ENCODE data around the gene CDA.
"Not testable (repeated sequence)": the region's sequence is repeated elsewhere in the genome, so short reads cannot be mapped to it uniquely, and the experiment has no call there.

The CDA gene

GRCh38 chr1:20601129-20601825 is 12.4 kb downstream of the CDA start:
- ChIA-PET CTCF (no interaction called here), POLR2A (no interaction called here)
- no peak for DNase-seq (ENCODE audit: extremely low spot score)

GRCh38 chr1:20602851-20603450 is 14.1 kb downstream of the CDA start:
- POLR2A ChIA-PET, result interaction anchor here (1.5 kb wide), 1 partner anchor 31 kb away, joined by 6 read pairs; no protein-coding TSS in a partner anchor
- CTCF ChIA-PET, result no interaction called here
- no peak for DNase-seq (ENCODE audit: extremely low spot score)
- TF ChIP-seq FOXM1 (IDR thresholded peaks at IDR 0.05; ENCODE audit: borderline replicate concordance) (no peak), ELF4 (IDR thresholded peaks at IDR 0.05) (no peak), BHLHE40 (IDR thresholded peaks at IDR 0.05; ENCODE audit: borderline replicate concordance) (no peak), LEF1 (IDR thresholded peaks at IDR 0.05; ENCODE audit: borderline replicate concordance) (no peak), ARNT (IDR thresholded peaks at IDR 0.05) (no peak), FOXA1 (IDR thresholded peaks at IDR 0.05) (no peak), SUZ12 (IDR thresholded peaks at IDR 0.05) (no peak), FOXK2 (IDR thresholded peaks at IDR 0.05) (no peak)

More at GRCh38 chr1:20601129-20601825, 12.4 kb downstream of the CDA start:
- TF ChIP-seq LEF1 (IDR thresholded peaks at IDR 0.05; ENCODE audit: borderline replicate concordance) (no peak), FOXK2 (IDR thresholded peaks at IDR 0.05) (no peak), ARNT (IDR thresholded peaks at IDR 0.05) (no peak), BHLHE40 (IDR thresholded peaks at IDR 0.05; ENCODE audit: borderline replicate concordance) (no peak), PKNOX1 (IDR thresholded peaks at IDR 0.05) (no peak), SUZ12 (IDR thresholded peaks at IDR 0.05) (no peak), HDGF (IDR thresholded peaks at IDR 0.05; ENCODE audit: borderline replicate concordance) (no peak), TARDBP (IDR thresholded peaks at IDR 0.05) (no peak), L3MBTL2 (conservative IDR thresholded peaks at IDR 0.05) (no peak), FOXM1 (IDR thresholded peaks at IDR 0.05; ENCODE audit: borderline replicate concordance) (no peak), NFRKB (IDR thresholded peaks at IDR 0.05) (no peak), ZNF384 (IDR thresholded peaks at IDR 0.05) (no peak), FOXA1 (IDR thresholded peaks at IDR 0.05) (no peak), SP1 (IDR thresholded peaks at IDR 0.05) (no peak), CTBP1 (IDR thresholded peaks at IDR 0.05; ENCODE audit: borderline replicate concordance) (no peak), ELF4 (IDR thresholded peaks at IDR 0.05) (no peak)

- TF ChIP-seq FOXK2 (IDR thresholded peaks at IDR 0.05) (no peak), NFRKB (IDR thresholded peaks at IDR 0.05) (no peak), SUZ12 (IDR thresholded peaks at IDR 0.05) (no peak), ELF4 (IDR thresholded peaks at IDR 0.05) (no peak), FOXA1 (IDR thresholded peaks at IDR 0.05) (no peak), HDGF (IDR thresholded peaks at IDR 0.05; ENCODE audit: borderline replicate concordance) (no peak), ZNF384 (IDR thresholded peaks at IDR 0.05) (no peak), LEF1 (IDR thresholded peaks at IDR 0.05; ENCODE audit: borderline replicate concordance) (no peak), ARNT (IDR thresholded peaks at IDR 0.05) (no peak), TARDBP (IDR thresholded peaks at IDR 0.05) (no peak), FOXM1 (IDR thresholded peaks at IDR 0.05; ENCODE audit: borderline replicate concordance) (no peak), CTBP1 (IDR thresholded peaks at IDR 0.05; ENCODE audit: borderline replicate concordance) (no peak), BHLHE40 (IDR thresholded peaks at IDR 0.05; ENCODE audit: borderline replicate concordance) (no peak)
- no peak for DNase-seq (ENCODE audit: extremely low spot score)
- CTCF ChIA-PET, result interaction anchor here (0.6 kb wide), 1 partner anchor 14 kb away, joined by 3 read pairs; no protein-coding TSS in a partner anchor
- POLR2A ChIA-PET, result interaction anchor here (1.5 kb wide), 1 partner anchor 30 kb away, joined by 6 read pairs; no protein-coding TSS in a partner anchor
Observed at GRCh38 chr1:20603504-20604464, 14.9 kb downstream of the CDA start.

- ChIA-PET CTCF (no interaction called here), POLR2A (interaction anchor here (1.5 kb wide), 1 partner anchor 30 kb away, joined by 6 read pairs; no protein-coding TSS in a partner anchor)
- DNase-seq (ENCODE audit: extremely low spot score), result no peak
- TF ChIP-seq FOXA1 (IDR thresholded peaks at IDR 0.05) (no peak), TARDBP (IDR thresholded peaks at IDR 0.05) (no peak), NFRKB (IDR thresholded peaks at IDR 0.05) (no peak), SP1 (IDR thresholded peaks at IDR 0.05) (no peak), FOXK2 (IDR thresholded peaks at IDR 0.05) (no peak), BHLHE40 (IDR thresholded peaks at IDR 0.05; ENCODE audit: borderline replicate concordance) (no peak), ZNF384 (IDR thresholded peaks at IDR 0.05) (no peak), ARNT (IDR thresholded peaks at IDR 0.05) (no peak), CTBP1 (IDR thresholded peaks at IDR 0.05; ENCODE audit: borderline replicate concordance) (no peak), PKNOX1 (IDR thresholded peaks at IDR 0.05) (no peak), LEF1 (IDR thresholded peaks at IDR 0.05; ENCODE audit: borderline replicate concordance) (no peak), ELF4 (IDR thresholded peaks at IDR 0.05) (no peak), FOXM1 (IDR thresholded peaks at IDR 0.05; ENCODE audit: borderline replicate concordance) (no peak), L3MBTL2 (conservative IDR thresholded peaks at IDR 0.05) (no peak), HDGF (IDR thresholded peaks at IDR 0.05; ENCODE audit: borderline replicate concordance) (no peak), SUZ12 (IDR thresholded peaks at IDR 0.05) (no peak)
Observed at GRCh38 chr1:20604678-20605077, 15.8 kb downstream of the CDA start.

- CTCF ChIA-PET; POLR2A ChIA-PET; DNase-seq (ENCODE audit: extremely low spot score): not testable (repeated sequence)
Observed at GRCh38 chr1:20606801-20607570, 18.1 kb downstream of the CDA start.

Measured in HEK293T (cell line).